ENCODE data around the gene RNF2.

RNF2 gene

DNA sequence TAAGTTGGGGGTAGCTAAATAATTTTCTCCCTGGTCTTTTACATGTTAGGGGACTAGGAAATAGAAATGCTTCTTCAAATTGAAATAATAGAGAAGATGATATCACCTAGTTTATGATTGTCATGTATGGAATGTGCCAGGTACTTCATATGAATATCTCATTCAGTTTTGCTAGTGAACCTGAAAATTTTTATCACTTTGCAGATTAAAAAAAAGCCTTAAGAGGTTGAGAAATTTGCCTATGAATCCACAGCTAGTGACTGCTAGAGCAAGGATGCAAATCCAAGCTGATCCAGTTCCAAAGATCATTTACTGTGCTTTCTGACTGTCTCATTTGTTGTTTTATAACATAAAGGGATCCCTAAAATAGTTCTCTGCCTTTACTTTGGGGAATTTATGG is 24.7 kb downstream of the RNF2 start:
- H3K27me3 ChIP-seq (ENCODE audit: insufficient read depth, low read depth, severe bottlenecking), result no peaks in the 10 kb centered on the region
- no peaks in the 10 kb centered on the region for H3K9me3 ChIP-seq (ENCODE audit: severe bottlenecking)
- no peak overlapping the region for H3K27ac ChIP-seq

DNA sequence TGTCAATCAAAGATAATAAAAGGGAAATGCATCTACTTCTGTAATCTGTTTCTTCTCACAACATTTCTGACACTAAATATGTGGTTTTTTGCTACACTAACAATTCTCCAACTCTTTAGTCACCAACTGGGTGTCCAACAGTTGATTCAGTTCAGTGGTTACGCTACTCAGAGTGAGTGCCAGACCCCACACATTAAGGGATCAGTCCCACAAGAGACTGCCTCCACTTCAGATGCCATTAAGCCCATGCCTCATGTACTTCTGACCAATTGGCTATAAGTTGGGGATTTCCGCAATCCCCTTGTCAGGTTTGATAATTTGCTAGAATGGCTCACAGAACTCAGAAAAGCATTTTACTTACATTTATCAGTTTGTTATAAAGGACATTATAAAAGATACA is 28.4 kb downstream of the RNF2 start:
- Histone ChIP-seq H3K27me3 (ENCODE audit: insufficient read depth, low read depth, severe bottlenecking) (no peaks in the 10 kb centered on the region), H3K9me3 (ENCODE audit: severe bottlenecking) (no peaks in the 10 kb centered on the region), H3K36me3 (no peaks in the 10 kb centered on the region), H3K4me3 (ENCODE audit: low read depth, low read length) (no peak overlapping the region), H3K27ac (no peak overlapping the region)
- no peak for DNase-seq
- TF ChIP-seq, protein P1, sequence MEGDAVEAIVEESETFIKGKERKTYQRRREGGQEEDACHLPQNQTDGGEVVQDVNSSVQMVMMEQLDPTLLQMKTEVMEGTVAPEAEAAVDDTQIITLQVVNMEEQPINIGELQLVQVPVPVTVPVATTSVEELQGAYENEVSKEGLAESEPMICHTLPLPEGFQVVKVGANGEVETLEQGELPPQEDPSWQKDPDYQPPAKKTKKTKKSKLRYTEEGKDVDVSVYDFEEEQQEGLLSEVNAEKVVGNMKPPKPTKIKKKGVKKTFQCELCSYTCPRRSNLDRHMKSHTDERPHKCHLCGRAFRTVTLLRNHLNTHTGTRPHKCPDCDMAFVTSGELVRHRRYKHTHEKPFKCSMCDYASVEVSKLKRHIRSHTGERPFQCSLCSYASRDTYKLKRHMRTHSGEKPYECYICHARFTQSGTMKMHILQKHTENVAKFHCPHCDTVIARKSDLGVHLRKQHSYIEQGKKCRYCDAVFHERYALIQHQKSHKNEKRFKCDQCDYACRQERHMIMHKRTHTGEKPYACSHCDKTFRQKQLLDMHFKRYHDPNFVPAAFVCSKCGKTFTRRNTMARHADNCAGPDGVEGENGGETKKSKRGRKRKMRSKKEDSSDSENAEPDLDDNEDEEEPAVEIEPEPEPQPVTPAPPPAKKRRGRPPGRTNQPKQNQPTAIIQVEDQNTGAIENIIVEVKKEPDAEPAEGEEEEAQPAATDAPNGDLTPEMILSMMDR (IDR thresholded peaks at IDR 0.05; ENCODE audit: low read depth, low read length), result no peak

More for the DNA sequence above, 24.7 kb downstream of the RNF2 start:
- no peak for DNase-seq
- H3K36me3 ChIP-seq, result no peaks in the 10 kb centered on the region
- no peak overlapping the region for H3K4me3 ChIP-seq (ENCODE audit: low read depth, low read length)
- TF ChIP-seq, protein P1 (IDR thresholded peaks at IDR 0.05; ENCODE audit: low read depth, low read length), result no peak

DNA sequence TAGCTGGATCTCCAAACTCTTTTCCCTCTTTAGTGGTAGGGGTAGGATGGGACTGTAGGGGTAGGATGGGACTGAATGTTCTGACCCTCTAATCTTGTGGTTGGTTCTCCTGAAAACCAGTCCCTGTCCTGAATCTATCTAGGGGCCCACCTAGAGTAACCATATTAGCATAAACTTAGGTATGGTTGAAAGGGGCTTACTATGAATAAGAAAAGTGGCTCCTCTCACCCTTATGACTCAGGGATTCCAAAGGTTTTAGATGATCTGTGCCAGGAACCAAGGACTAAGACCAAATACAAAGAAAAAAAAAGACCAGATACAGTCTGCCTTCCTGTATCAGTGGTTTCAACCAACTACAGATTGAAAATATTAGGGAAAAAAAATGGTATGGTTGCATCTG is 28.9 kb downstream of the RNF2 start:
- Histone ChIP-seq H3K9me3 (ENCODE audit: severe bottlenecking) (no peaks in the 10 kb centered on the region), H3K4me3 (ENCODE audit: low read depth, low read length) (no peak overlapping the region), H3K36me3 (no peaks in the 10 kb centered on the region), H3K27ac (no peak overlapping the region), H3K27me3 (ENCODE audit: insufficient read depth, low read depth, severe bottlenecking) (no peaks in the 10 kb centered on the region)
- no peak for DNase-seq
- TF ChIP-seq, protein P1 (IDR thresholded peaks at IDR 0.05; ENCODE audit: low read depth, low read length), result no peak

DNA sequence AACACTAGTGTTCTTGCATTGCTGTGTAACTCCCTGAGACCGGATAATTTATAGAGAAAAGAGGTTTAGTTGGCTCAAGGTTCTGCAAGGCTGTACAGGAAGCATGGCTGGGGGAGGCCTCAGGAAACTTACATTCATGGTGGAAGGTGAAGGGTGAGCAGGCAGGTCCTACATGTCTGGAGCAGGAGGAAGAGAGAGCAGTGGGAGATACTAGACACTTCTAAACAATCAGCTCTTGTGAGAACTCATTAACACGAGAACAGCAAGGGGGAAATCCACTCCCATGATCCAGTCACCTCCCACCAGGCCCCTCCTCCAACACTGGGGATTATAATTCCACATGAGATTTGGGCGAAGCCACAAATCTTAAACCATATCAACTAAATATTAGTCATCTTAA is 30.1 kb downstream of the RNF2 start:
- no peaks in the 10 kb centered on the region for H3K9me3 ChIP-seq (ENCODE audit: severe bottlenecking)
- H3K36me3 ChIP-seq, result no peaks in the 10 kb centered on the region
- no peak for DNase-seq
- H3K4me3 ChIP-seq (ENCODE audit: low read depth, low read length), result no peak overlapping the region
- no peak overlapping the region for H3K27ac ChIP-seq
- H3K27me3 ChIP-seq (ENCODE audit: insufficient read depth, low read depth, severe bottlenecking), result no peaks in the 10 kb centered on the region
- TF ChIP-seq, protein P1 (IDR thresholded peaks at IDR 0.05; ENCODE audit: low read depth, low read length), result no peak

DNA sequence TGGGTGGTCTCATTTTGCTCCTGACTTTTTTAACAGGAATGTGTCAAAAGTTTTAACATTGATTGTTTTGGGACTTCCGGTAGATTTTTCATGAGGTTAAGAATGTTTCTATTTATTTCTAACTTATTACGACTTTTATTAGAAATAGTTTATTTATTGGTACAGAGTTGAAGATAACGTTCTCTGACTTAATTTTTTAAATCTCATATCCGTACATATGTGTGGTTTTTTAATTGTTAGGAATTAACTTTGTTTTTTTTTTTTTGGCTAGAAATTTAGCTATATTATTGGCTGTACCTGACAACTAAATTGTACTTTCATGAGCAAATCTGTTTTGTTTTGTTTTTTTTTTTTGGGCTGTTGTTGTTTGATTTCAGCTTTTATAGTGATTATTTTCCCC is 32.0 kb downstream of the RNF2 start:
- TF ChIP-seq, protein P1 (IDR thresholded peaks at IDR 0.05; ENCODE audit: low read depth, low read length), result no peak
- Histone ChIP-seq H3K9me3 (ENCODE audit: severe bottlenecking) (no peaks in the 10 kb centered on the region), H3K36me3 (no peaks in the 10 kb centered on the region), H3K27ac (no peak overlapping the region), H3K27me3 (ENCODE audit: insufficient read depth, low read depth, severe bottlenecking) (no peaks in the 10 kb centered on the region), H3K4me3 (ENCODE audit: low read depth, low read length) (no peak overlapping the region)
- DNase-seq, result no peak

DNA sequence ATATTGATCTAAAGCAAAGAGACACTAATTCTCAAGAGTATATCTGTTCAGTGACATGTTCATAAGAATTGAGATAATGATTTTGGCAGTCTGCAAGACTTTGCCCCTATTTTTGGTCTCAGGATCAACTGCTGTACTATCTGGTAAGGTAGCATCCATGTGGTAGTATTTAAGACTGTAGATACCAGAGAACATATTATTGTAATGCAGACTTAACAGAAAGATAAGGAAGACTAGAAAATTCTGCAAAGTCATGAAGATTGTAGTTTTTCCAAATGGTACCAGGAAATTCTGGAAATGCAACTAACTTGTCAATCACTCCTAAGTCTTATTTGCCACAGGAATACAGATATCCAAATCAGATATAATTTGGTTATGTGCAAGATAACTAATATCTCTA is 35.1 kb downstream of the RNF2 start:
- Histone ChIP-seq H3K9me3 (ENCODE audit: severe bottlenecking) (no peaks in the 10 kb centered on the region), H3K27ac (no peak overlapping the region), H3K4me3 (ENCODE audit: low read depth, low read length) (no peak overlapping the region), H3K27me3 (ENCODE audit: insufficient read depth, low read depth, severe bottlenecking) (no peaks in the 10 kb centered on the region), H3K36me3 (no peaks in the 10 kb centered on the region)
- TF ChIP-seq, protein P1 (IDR thresholded peaks at IDR 0.05; ENCODE audit: low read depth, low read length), result no peak
- no peak for DNase-seq

All from WERI-Rb-1 (cell line).